Endothelial cell of umbilical vein (primary cell): ENCODE measurements around the gene ADAM30. TPM values are rescaled to one million over a fixed set of nuclear protein-coding genes. Genes with fewer than 3 reads are reported as not detected.

Experiments used
- BruUV-seq: library from RNA; stranded (reverse); fragments of 400-500 nt; replicated peaks from 2 replicates; lab custom pipeline; 2021; lab: Mats Ljungman, UMichigan
- CTCF ChIA-PET: fragments of 300-600, 350-600 bp; sonication (Branson Sonifier 250); formaldehyde crosslinking; loops from one replicate; lab custom pipeline; 2021; ENCODE audit warnings: antibody characterized with exemption, inconsistent platforms; lab: Charles Lee
- POLR2A ChIA-PET: fragments of 300-600, 350-600 bp; sonication (Branson Sonifier 250); formaldehyde crosslinking; loops from one replicate; lab custom pipeline; 2021; ENCODE audit warnings: antibody characterized with exemption, inconsistent platforms; lab: Charles Lee
- DNase-seq: peaks from one replicate; pipeline ENCODE4 v3.0.0-alpha.2; 2011; ENCODE audit warnings: low read depth, low spot score
- FAIRE-seq: peaks from 2 replicates; lab custom pipeline; 2011; peaks lifted over from hg19 to GRCh38; lab: Jason Lieb, UNC
- H2AFZ ChIP-seq: 2 replicates; pipeline ENCODE4 v1.6.0; 2012; ENCODE audit warnings: low read depth, low read length, control low read depth, inconsistent platforms
- H3K27ac ChIP-seq: 2 replicates; pipeline ENCODE4 v1.5.1; 2011; ENCODE audit warnings: low read depth, mild to moderate bottlenecking, control low read depth, low read length, moderate library complexity; ENCODE audit not compliant: insufficient read depth
- H3K27me3 ChIP-seq, 2 experiments: 2 replicates each; pipeline versions ENCODE4 v1.6.0 to v1.6.1; 2011; ENCODE audit warnings: low read length in 2 of 2, mixed read lengths in 1 of 2; ENCODE audit not compliant: control insufficient read depth in 2 of 2, insufficient read depth in 2 of 2
- H3K36me3 ChIP-seq, 2 experiments: 2 replicates in 1 of 2; 3 replicates in 1 of 2; pipeline ENCODE4 v1.5.1; 2011; ENCODE audit warnings: low read length in 2 of 2, mild to moderate bottlenecking in 1 of 2, moderate library complexity in 1 of 2; ENCODE audit not compliant: control insufficient read depth in 2 of 2, insufficient read depth in 2 of 2; ENCODE audit errors: extremely low read depth in 1 of 2
- H3K4me1 ChIP-seq: 3 replicates; pipeline ENCODE4 v1.5.1; 2011; ENCODE audit warnings: mild to moderate bottlenecking, low read length; ENCODE audit not compliant: control insufficient read depth, insufficient read depth; ENCODE audit errors: extremely low read depth
- H3K4me2 ChIP-seq: 2 replicates; pipeline ENCODE4 v1.6.1; 2011; ENCODE audit warnings: low read length, control low read depth, mixed read lengths; ENCODE audit not compliant: insufficient read depth
- H3K4me3 ChIP-seq, 3 experiments: fragments of 200-600 bp in 1 of 3; sonication (generic), shearing (Covaris generic) in 1 of 3; replicated peaks in 1 of 3; 2 replicates each; pipeline ENCODE4 v1.5.1; 2011 to 2016; ENCODE audit warnings: control low read depth in 3 of 3, low read length in 3 of 3, mild to moderate bottlenecking in 2 of 3, inconsistent platforms in 1 of 3, low read depth in 1 of 3, moderate library complexity in 1 of 3; ENCODE audit not compliant: insufficient read depth in 1 of 3
- H3K79me2 ChIP-seq: 2 replicates; pipeline ENCODE4 v1.6.0; 2012; ENCODE audit warnings: low read length, inconsistent platforms; ENCODE audit not compliant: control insufficient read depth, insufficient read depth
- H3K9ac ChIP-seq: replicated peaks from 2 replicates; pipeline ENCODE3; 2011; ENCODE audit warnings: low read length, control low read depth; ENCODE audit not compliant: insufficient read depth; ENCODE audit errors: extremely low read depth
- H3K9me1 ChIP-seq: replicated peaks from 3 replicates; pipeline ENCODE4 v1.6.0; 2011; ENCODE audit warnings: mild to moderate bottlenecking, low read length; ENCODE audit not compliant: control insufficient read depth, insufficient read depth; ENCODE audit errors: extremely low read depth
- H3K9me3 ChIP-seq: replicated peaks from 2 replicates; pipeline ENCODE4 v1.5.1; 2012; ENCODE audit warnings: low read length, inconsistent platforms; ENCODE audit not compliant: control insufficient read depth, insufficient read depth
- H4K20me1 ChIP-seq: replicated peaks from 2 replicates; pipeline ENCODE3; 2011; ENCODE audit warnings: mild to moderate bottlenecking, low read length; ENCODE audit not compliant: control insufficient read depth, insufficient read depth; ENCODE audit errors: extremely low read depth
- EZH2 ChIP-seq: IDR thresholded peaks from 2 replicates; pipeline ENCODE4 v1.6.1; 2012; ENCODE audit warnings: borderline replicate concordance, low read depth, mild to moderate bottlenecking, moderate library complexity, low read length, inconsistent platforms; ENCODE audit not compliant: severe bottlenecking
- FOS ChIP-seq: IDR thresholded peaks from 2 replicates; pipeline ENCODE4 v1.6.1; 2011; ENCODE audit warnings: mild to moderate bottlenecking, low read length, moderate library complexity, borderline replicate concordance; ENCODE audit not compliant: insufficient read depth
- GATA2 ChIP-seq: IDR thresholded peaks from 2 replicates; pipeline ENCODE4 v1.7.0; 2011; ENCODE audit warnings: low read depth, mild to moderate bottlenecking, moderate library complexity, mixed read lengths, low read length; ENCODE audit not compliant: insufficient read length, insufficient read depth
- JUN ChIP-seq: IDR thresholded peaks from 2 replicates; pipeline ENCODE4 v1.6.1; 2011; ENCODE audit warnings: borderline replicate concordance, low read depth; ENCODE audit not compliant: insufficient read length, insufficient read depth
- MYC ChIP-seq: IDR thresholded peaks from one replicate; pipeline ENCODE4 v1.6.1; 2011; ENCODE audit warnings: mild to moderate bottlenecking, low read depth, low read length
- POLR2A ChIP-seq: IDR thresholded peaks from 2 replicates; pipeline ENCODE4 v1.6.1; 2012; ENCODE audit warnings: low read depth, mild to moderate bottlenecking, control low read depth, low read length
- POLR2AphosphoS5 ChIP-seq: IDR thresholded peaks from 2 replicates; pipeline ENCODE4 v1.6.1; 2012; ENCODE audit warnings: low read depth, mild to moderate bottlenecking, control low read depth, low read length, moderate library complexity; ENCODE audit not compliant: insufficient read depth
- dilution Hi-C: fragments of 300-500 bp; cut with MboI; formaldehyde crosslinking; loops from one replicate; pipeline ENCODE4 v1.15.0; 2019; ENCODE audit warnings: low sequenced_read_pairs; ENCODE audit not compliant: extremely low pct_ligation_motif_present
- intact Hi-C: fragments of 100-400 bp; cut with micrococcal nuclease; formaldehyde crosslinking; loops from one replicate; pipeline ENCODE4 v1.10.0; 2022
- polyA plus RNA-seq, 4 experiments: library from polyadenylated mRNA; depleted of rRNA in 3 of 4; stranded (reverse) in 3 of 4; unstranded in 1 of 4; fragments of >200 nt; gene quantifications; 2 replicates each; pipeline versions ENCODE4 v1.2.1 to v1.2.3, GENCODE V29; 2011 to 2012; ENCODE audit warnings: missing spikeins in 1 of 4
- total RNA-seq: library from RNA; stranded (reverse); gene quantifications from 2 replicates; pipeline ENCODE4 v1.2.3, GENCODE V29; 2021
- TF ChIP-seq, protein P1 (sequence below): IDR thresholded peaks from 2 replicates; pipeline ENCODE4 v1.6.1; 2011; ENCODE audit not compliant: insufficient read depth, insufficient read length
- TF ChIP-seq, protein P2 (sequence below), 2 donors: IDR thresholded peaks; 1 replicate in 1 of 2; 2 replicates in 1 of 2; pipeline ENCODE4 v1.5.1; 2011; ENCODE audit warnings: low read length in 2 of 2, mild to moderate bottlenecking in 2 of 2, moderate library complexity in 2 of 2, control low read depth in 1 of 2, inconsistent platforms in 1 of 2, low read depth in 1 of 2; ENCODE audit not compliant: insufficient read depth in 1 of 2; ENCODE audit errors: extremely low read depth in 1 of 2

Gene ADAM30
- total and polyA plus RNA-seq, 2 donors (not counting 3 experiments of a cell fraction or from before 2014, with no cell fraction given), result not detected

DNA sequence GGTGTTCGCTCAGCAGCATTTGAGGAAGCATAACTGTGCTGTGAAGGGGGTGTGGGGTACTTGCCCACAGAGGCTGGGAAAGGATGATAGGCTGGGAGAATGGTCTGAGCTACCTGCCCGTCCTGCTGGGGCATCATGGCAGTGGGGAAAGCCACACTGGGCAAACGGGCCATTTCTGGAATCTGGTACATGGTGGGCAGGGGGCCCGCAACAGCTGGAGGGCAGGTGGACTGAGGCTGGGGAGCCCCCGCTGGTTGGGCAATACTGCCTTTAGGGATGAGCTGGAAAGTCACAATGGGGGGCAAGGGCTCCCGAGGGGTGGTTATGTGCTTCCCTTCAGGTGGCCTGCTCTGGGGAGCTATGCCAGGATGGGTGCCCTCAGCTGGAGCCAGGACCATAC lies 19.2 kb upstream of the ADAM30 start:
- H4K20me1 ChIP-seq, result no peaks in the 10 kb centered on the region
- H3K9ac ChIP-seq, result no peak overlapping the region
- TF ChIP-seq GATA2 (no peak), POLR2A (no peak), EZH2 (no peak), JUN (no peak), POLR2AphosphoS5 (no peak), FOS (no peak), MYC (no peak)
- TF ChIP-seq, protein P1, sequence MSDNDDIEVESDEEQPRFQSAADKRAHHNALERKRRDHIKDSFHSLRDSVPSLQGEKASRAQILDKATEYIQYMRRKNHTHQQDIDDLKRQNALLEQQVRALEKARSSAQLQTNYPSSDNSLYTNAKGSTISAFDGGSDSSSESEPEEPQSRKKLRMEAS, result no peak
- TF ChIP-seq, protein P2, sequence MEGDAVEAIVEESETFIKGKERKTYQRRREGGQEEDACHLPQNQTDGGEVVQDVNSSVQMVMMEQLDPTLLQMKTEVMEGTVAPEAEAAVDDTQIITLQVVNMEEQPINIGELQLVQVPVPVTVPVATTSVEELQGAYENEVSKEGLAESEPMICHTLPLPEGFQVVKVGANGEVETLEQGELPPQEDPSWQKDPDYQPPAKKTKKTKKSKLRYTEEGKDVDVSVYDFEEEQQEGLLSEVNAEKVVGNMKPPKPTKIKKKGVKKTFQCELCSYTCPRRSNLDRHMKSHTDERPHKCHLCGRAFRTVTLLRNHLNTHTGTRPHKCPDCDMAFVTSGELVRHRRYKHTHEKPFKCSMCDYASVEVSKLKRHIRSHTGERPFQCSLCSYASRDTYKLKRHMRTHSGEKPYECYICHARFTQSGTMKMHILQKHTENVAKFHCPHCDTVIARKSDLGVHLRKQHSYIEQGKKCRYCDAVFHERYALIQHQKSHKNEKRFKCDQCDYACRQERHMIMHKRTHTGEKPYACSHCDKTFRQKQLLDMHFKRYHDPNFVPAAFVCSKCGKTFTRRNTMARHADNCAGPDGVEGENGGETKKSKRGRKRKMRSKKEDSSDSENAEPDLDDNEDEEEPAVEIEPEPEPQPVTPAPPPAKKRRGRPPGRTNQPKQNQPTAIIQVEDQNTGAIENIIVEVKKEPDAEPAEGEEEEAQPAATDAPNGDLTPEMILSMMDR (IDR thresholded peaks at IDR 0.05; ENCODE audit: extremely low read depth in 1 of 2, insufficient read depth in 1 of 2, low read depth in 1 of 2, low read length in 2 of 2), result no peak
- no peaks in the 10 kb centered on the region for H3K27me3 ChIP-seq
- no peaks in the 10 kb centered on the region for H3K9me1 ChIP-seq
- FAIRE-seq, result no peak
- no peak overlapping the region for H3K4me2 ChIP-seq
- ChIA-PET CTCF (no interaction called here), POLR2A (no interaction called here)
- H3K79me2 ChIP-seq, result no peaks in the 10 kb centered on the region
- no peak overlapping the region for H2AFZ ChIP-seq
- H3K27ac ChIP-seq, result no peak overlapping the region
- DNase-seq, result no peak
- H3K4me3 ChIP-seq, result no peak overlapping the region
- intact Hi-C loops (no loop called here), dilution Hi-C loops (no loop called here)
- no peaks in the 10 kb centered on the region for H3K9me3 ChIP-seq
- no TSS peak for BruUV-seq
- no peaks in the 10 kb centered on the region for H3K4me1 ChIP-seq
- H3K36me3 ChIP-seq, result peaks cover 16 to 18% of the 10 kb centered on the region in 2 experiments
